B cell (primary cell): Measurements from ENCODE around the gene PNKP. TPM values are rescaled to one million over a fixed set of nuclear protein-coding genes. Genes with fewer than 3 reads are reported as not detected.

Experiments
- ATAC-seq: fragments of 200-7000 bp; cut with Tn5 transposase; one replicate; pipeline ENCODE4 v1.10.0; 2021; ENCODE audit warnings: low read depth, mild to moderate bottlenecking, moderate number of reproducible peaks, moderate library complexity
- CTCF ChIA-PET: fragments of 350-600 bp; sonication (Branson Sonifier 250); formaldehyde crosslinking; loops from one replicate; lab custom pipeline; 2021; ENCODE audit warnings: antibody characterized with exemption, inconsistent platforms; lab: Charles Lee
- POLR2A ChIA-PET: fragments of 350-600 bp; sonication (Branson Sonifier 250); formaldehyde crosslinking; loops from one replicate; lab custom pipeline; 2021; ENCODE audit warnings: antibody characterized with exemption; lab: Charles Lee
- DNase-seq: peaks from one replicate; pipeline ENCODE4 v3.0.0; 2013
- H2AFZ ChIP-seq: 2 replicates; pipeline ENCODE4 v1.6.1; 2012; ENCODE audit warnings: mild to moderate bottlenecking, low read depth, low read length; ENCODE audit not compliant: insufficient read depth, poor library complexity, severe bottlenecking
- H3K27ac ChIP-seq, 2 donors: 1 replicate in 1 of 2; 2 replicates in 1 of 2; pipeline ENCODE4 v1.5.1; 2012 to 2013; ENCODE audit warnings: low read length in 2 of 2, mild to moderate bottlenecking in 2 of 2, moderate library complexity in 1 of 2
- H3K27me3 ChIP-seq, 4 experiments: fragments of 200-600 bp in 1 of 4; sonication (generic) in 1 of 4; replicated peaks in 1 of 4; 1 replicate in 2 of 4; 2 replicates in 2 of 4; pipeline versions ENCODE4 v1.6.1 to v1.7.0; 2013 to 2016; ENCODE audit warnings: low read length in 3 of 4, mild to moderate bottlenecking in 2 of 4, mixed read lengths in 1 of 4, moderate library complexity in 1 of 4; ENCODE audit not compliant: insufficient read depth in 4 of 4, control insufficient read depth in 3 of 4; ENCODE audit errors: control extremely low read depth in 1 of 4
- H3K36me3 ChIP-seq, 2 experiments: replicated peaks in 1 of 2; 1 replicate in 1 of 2; 2 replicates in 1 of 2; pipeline versions ENCODE4 v1.6.1 to v1.7.1; 2013; ENCODE audit warnings: low read length in 1 of 2; ENCODE audit not compliant: insufficient read depth in 2 of 2, control insufficient read depth in 1 of 2; ENCODE audit errors: control extremely low read depth in 1 of 2, extremely low read depth in 1 of 2
- H3K4me1 ChIP-seq, 2 donors: fragments of 200-600 bp in 1 of 2; sonication (generic) in 1 of 2; 1 replicate in 1 of 2; 2 replicates in 1 of 2; pipeline versions ENCODE4 v1.5.1 to v1.6.1; 2013 to 2017; ENCODE audit warnings: low read length in 2 of 2; ENCODE audit not compliant: control insufficient read depth in 2 of 2, insufficient read depth in 2 of 2
- H3K4me2 ChIP-seq: replicated peaks from 2 replicates; pipeline ENCODE3; 2012; ENCODE audit warnings: mild to moderate bottlenecking, low read depth, low read length; ENCODE audit not compliant: poor library complexity, severe bottlenecking
- H3K4me3 ChIP-seq, 5 experiments: fragments of 200-600 bp in 1 of 5; sonication (generic) in 1 of 5; 1 replicate in 3 of 5; 2 replicates in 2 of 5; pipeline versions ENCODE4 v1.5.1 to v1.7.0; 2011 to 2016; ENCODE audit warnings: low read length in 4 of 5, mild to moderate bottlenecking in 4 of 5, low read depth in 2 of 5, control low read depth in 1 of 5, moderate library complexity in 1 of 5; ENCODE audit not compliant: insufficient read depth in 1 of 5; ENCODE audit errors: control extremely low read depth in 1 of 5, extremely low read depth in 1 of 5
- H3K79me2 ChIP-seq: fragments of 200-600 bp; sonication (generic); one replicate; pipeline ENCODE4 v1.6.0; 2016; ENCODE audit warnings: low read length; ENCODE audit not compliant: control insufficient read depth, insufficient read depth
- H3K9ac ChIP-seq: fragments of 200-600 bp; sonication (generic); 2 replicates; pipeline ENCODE4 v1.6.1; 2017; ENCODE audit warnings: mild to moderate bottlenecking, low read length, moderate library complexity
- H3K9me3 ChIP-seq, 3 donors: one replicate each; pipeline versions ENCODE4 v1.6.1 to v1.7.1; 2013; ENCODE audit warnings: low read length in 2 of 3; ENCODE audit not compliant: control insufficient read depth in 2 of 3, insufficient read depth in 1 of 3; ENCODE audit errors: control extremely low read depth in 1 of 3
- H4K20me1 ChIP-seq: 2 replicates; pipeline ENCODE4 v1.6.0; 2012; ENCODE audit warnings: mild to moderate bottlenecking, low read length; ENCODE audit not compliant: insufficient read depth, control insufficient read depth, poor library complexity, severe bottlenecking
- H3K27ac Mint-ChIP-seq: one replicate; pipeline ENCODE4 v1.8.0; 2021; ENCODE audit warnings: mixed read lengths
- H3K27me3 Mint-ChIP-seq: one replicate; pipeline ENCODE4 v1.8.0; 2021; ENCODE audit warnings: mixed read lengths
- H3K4me1 Mint-ChIP-seq: one replicate; pipeline ENCODE4 v1.8.0; 2021; ENCODE audit warnings: mixed read lengths
- H3K4me3 Mint-ChIP-seq: one replicate; pipeline ENCODE4 v1.8.0; 2021; ENCODE audit warnings: mixed read lengths
- H3K9me3 Mint-ChIP-seq: one replicate; pipeline ENCODE4 v1.8.0; 2022; ENCODE audit warnings: mixed read lengths; ENCODE audit not compliant: insufficient read depth
- CTCF ChIP-seq: fragments of 200-600 bp; IDR thresholded peaks from one replicate; pipeline ENCODE4 v1.8.0; 2022; ENCODE audit warnings: antibody characterized with exemption, mild to moderate bottlenecking
- EZH2 ChIP-seq: IDR thresholded peaks from 2 replicates; pipeline ENCODE4 v1.6.1; 2012; ENCODE audit warnings: borderline replicate concordance, low read depth, mild to moderate bottlenecking, moderate library complexity, low read length; ENCODE audit not compliant: insufficient read depth, poor library complexity, severe bottlenecking
- WGBS: methylation state at CpG from one replicate; pipeline ENCODE4 v1.1.5; 2013; ENCODE audit warnings: missing lambda C conversion rate; ENCODE audit not compliant: insufficient coverage; 5-methylcytosine and 5-hydroxymethylcytosine counted together
- intact Hi-C: fragments of 100-400 bp; cut with micrococcal nuclease; formaldehyde crosslinking; loops from one replicate; pipeline ENCODE4 v1.10.0; 2022
- polyA plus RNA-seq: library from polyadenylated mRNA; depleted of rRNA; stranded (reverse); fragments of >200 nt; gene quantifications from 2 replicates; pipeline ENCODE4 v1.2.3, GENCODE V29; 2012
- total RNA-seq, 2 donors: library from RNA; stranded (reverse); fragments of 120-200 nt in 1 of 2; gene quantifications; 1 replicate in 1 of 2; 2 replicates in 1 of 2; pipeline versions ENCODE4 v1.2.3 to v1.2.4, GENCODE V29; 2013 to 2022

Gene PNKP
- total and polyA plus RNA-seq, 2 donors (not counting 1 experiment from before 2014, with no cell fraction given) = 173 to 274 TPM

- H3K9ac ChIP-seq = no peak overlapping the region
- no peak overlapping the region for H2AFZ ChIP-seq
- no peak overlapping the region for H3K4me2 ChIP-seq
- peaks cover 0 to 2% (median 0%) of the 10 kb centered on the region in 3 donors for H3K9me3 ChIP-seq
- H3K4me1 Mint-ChIP-seq = peaks cover 19% of the 10 kb centered on the region
- H4K20me1 ChIP-seq = peaks cover 86% of the 10 kb centered on the region
- no peak for ATAC-seq
- no peaks in the 10 kb centered on the region for H3K27me3 ChIP-seq
- no peak overlapping the region for H3K27ac Mint-ChIP-seq
- H3K27me3 Mint-ChIP-seq = no peaks in the 10 kb centered on the region
- H3K27ac ChIP-seq = no peak overlapping the region
- peaks cover 2 to 61% of the 10 kb centered on the region in 2 experiments for H3K36me3 ChIP-seq
- H3K9me3 Mint-ChIP-seq = no peaks in the 10 kb centered on the region
- no peak for DNase-seq
- H3K4me1 ChIP-seq = peaks cover 6 to 11% of the 10 kb centered on the region in 2 donors
- ChIA-PET CTCF (no interaction called here), POLR2A (no interaction called here)
- no peak overlapping the region for H3K4me3 Mint-ChIP-seq
- peaks cover 89% of the 10 kb centered on the region for H3K79me2 ChIP-seq
- no peak overlapping the region for H3K4me3 ChIP-seq
- intact Hi-C loops = no loop called here
- no peak for TF ChIP-seq EZH2
- TF ChIP-seq CTCF = no peak
- WGBS = 99% methylated on average over 6 of the region's 6 CpGs
Measured at GRCh38 chr19:49824662-49825061, 42.7 kb downstream of the PNKP start.

- Histone ChIP-seq H3K27ac (no peak overlapping the region), H3K27me3 (no peaks in the 10 kb centered on the region), H4K20me1 (peaks cover 86% of the 10 kb centered on the region), H3K9me3 (peaks cover 0 to 1% (median 0%) of the 10 kb centered on the region in 3 donors), H3K4me3 (no peak overlapping the region), H3K9ac (no peak overlapping the region), H3K4me2 (no peak overlapping the region), H3K4me1 (peaks cover 16 to 23% of the 10 kb centered on the region in 2 donors), H3K79me2 (peaks cover 93% of the 10 kb centered on the region), H3K36me3 (peaks cover 2 to 49% of the 10 kb centered on the region in 2 experiments), H2AFZ (no peak overlapping the region)
- WGBS = 85% methylated on average over 8 of the region's 12 CpGs
- H3K27ac Mint-ChIP-seq = peak overlapping the region; percentile 37
- peak overlapping the region; percentile 17 for H3K4me3 Mint-ChIP-seq
- no peaks in the 10 kb centered on the region for H3K9me3 Mint-ChIP-seq
- no peak for ATAC-seq
- POLR2A ChIA-PET = interaction anchor here (1.2 kb wide), 1 partner anchor 20 kb away, joined by 3 read pairs; no protein-coding TSS in a partner anchor
- no peaks in the 10 kb centered on the region for H3K27me3 Mint-ChIP-seq
- intact Hi-C loops = no loop called here
- CTCF ChIA-PET = no interaction called here
- H3K4me1 Mint-ChIP-seq = peaks cover 31% of the 10 kb centered on the region
- no peak for DNase-seq
- TF ChIP-seq CTCF (no peak), EZH2 (no peak)
Measured at GRCh38 chr19:49823472-49823871, 43.9 kb downstream of the PNKP start.
